K562 (cell line): Measurements from ENCODE around the gene KCNQ5. TPM values are rescaled to one million over a fixed set of nuclear protein-coding genes. Genes with fewer than 3 reads are reported as not detected.

Experiments used
- ATAC-seq: fragments of 200-7000 bp; cut with Tn5 transposase; 3 replicates; pipeline ENCODE4 v1.9.1; 2020; ENCODE audit warnings: moderate library complexity
- BruUV-seq: library from RNA; stranded (reverse); fragments of 400-500 nt; replicated peaks from 2 replicates; lab custom pipeline; 2021; lab: Mats Ljungman, UMichigan
- CTCF ChIA-PET: fragments of 300-600 bp; formaldehyde crosslinking; extraction: SDS; loops from one replicate; lab custom pipeline; 2021; ENCODE audit warnings: low intra/inter-chr PET ratio; lab: Yijun Ruan, JAX
- POLR2A ChIA-PET: fragments of 300-600, 350-650 bp; sonication (Branson Sonifier 250); formaldehyde crosslinking; extraction: SDS; loops from one replicate; lab custom pipeline; 2021; ENCODE audit warnings: antibody characterized with exemption, inconsistent platforms; lab: Yijun Ruan, JAX
- DNase-seq, 4 experiments: peaks; one replicate each; pipeline versions ENCODE4 v3.0.0 to v3.0.0-alpha.2; 2011 to 2018; ENCODE audit warnings: low spot score in 3 of 4, mixed read lengths in 3 of 4; ENCODE audit errors: extremely low read depth in 1 of 4
- FAIRE-seq: peaks from 2 replicates; lab custom pipeline; 2011; peaks lifted over from hg19 to GRCh38; lab: Jason Lieb, UNC
- H2AFZ ChIP-seq: 2 replicates; pipeline ENCODE4 v1.6.0; 2011; ENCODE audit warnings: low read depth, low read length, control low read depth, inconsistent platforms
- H3K27ac ChIP-seq: fragments of 200-600 bp; 3 replicates; pipeline ENCODE4 v1.8.0; 2011; ENCODE audit warnings: low read depth, mild to moderate bottlenecking, control low read depth, inconsistent platforms, low read length, moderate library complexity, mixed read lengths; ENCODE audit errors: extremely low read depth
- H3K27me3 ChIP-seq, 2 experiments: fragments of 300-600 bp in 1 of 2; 2 replicates in 1 of 2; 3 replicates in 1 of 2; pipeline versions ENCODE4 v1.6.0 to v1.8.0; 2011; ENCODE audit warnings: inconsistent platforms in 2 of 2, low read length in 2 of 2, mild to moderate bottlenecking in 1 of 2, mixed read lengths in 1 of 2, moderate library complexity in 1 of 2; ENCODE audit not compliant: control insufficient read depth in 2 of 2, insufficient read depth in 2 of 2
- H3K36me3 ChIP-seq: fragments of 300-600 bp; 3 replicates; pipeline ENCODE4 v1.8.0; 2011; ENCODE audit warnings: mild to moderate bottlenecking, low read length, inconsistent platforms; ENCODE audit not compliant: control insufficient read depth, insufficient read depth
- H3K4me1 ChIP-seq, 2 experiments: fragments of 200-600 bp in 1 of 2; replicated peaks in 1 of 2; 2 replicates in 1 of 2; 3 replicates in 1 of 2; pipeline versions ENCODE4 v1.5.1 to v1.8.0; 2011; ENCODE audit warnings: inconsistent platforms in 2 of 2, low read length in 2 of 2, mild to moderate bottlenecking in 1 of 2, mixed read lengths in 1 of 2, moderate library complexity in 1 of 2; ENCODE audit not compliant: control insufficient read depth in 2 of 2, insufficient read depth in 2 of 2
- H3K4me2 ChIP-seq: 2 replicates; pipeline ENCODE4 v1.6.1; 2011; ENCODE audit warnings: low read length, control low read depth, inconsistent platforms, mixed read lengths; ENCODE audit not compliant: insufficient read depth
- H3K4me3 ChIP-seq: fragments of 200-600 bp; sonication (generic), shearing (Covaris generic); 2 replicates; pipeline ENCODE4 v1.5.1; 2016; ENCODE audit warnings: control low read depth, inconsistent platforms
- H3K79me2 ChIP-seq: fragments of 200-600 bp; 3 replicates; pipeline ENCODE4 v1.8.0; 2011; ENCODE audit warnings: low read length, inconsistent platforms; ENCODE audit not compliant: control insufficient read depth, insufficient read depth
- H3K9ac ChIP-seq, 2 experiments: 2 replicates each; pipeline versions ENCODE4 v1.6.0 to v1.6.1; 2011; ENCODE audit warnings: low read depth in 2 of 2, low read length in 2 of 2, control low read depth in 1 of 2, inconsistent platforms in 1 of 2, mild to moderate bottlenecking in 1 of 2, mixed read lengths in 1 of 2; ENCODE audit not compliant: insufficient read depth in 1 of 2
- H3K9me1 ChIP-seq: one replicate; pipeline ENCODE4 v1.6.0; 2011; ENCODE audit warnings: inconsistent platforms, mild to moderate bottlenecking, low read length, moderate library complexity; ENCODE audit not compliant: control insufficient read depth, insufficient read depth
- H3K9me3 ChIP-seq: replicated peaks from 2 replicates; pipeline ENCODE4 v1.5.1; 2011; ENCODE audit warnings: low read depth, low read length, inconsistent platforms; ENCODE audit not compliant: control insufficient read depth, insufficient read depth
- H4K20me1 ChIP-seq: replicated peaks from 2 replicates; pipeline ENCODE4 v1.6.1; 2011; ENCODE audit warnings: low read length, inconsistent platforms, mixed read lengths; ENCODE audit not compliant: control insufficient read depth, insufficient read depth
- GTF2A2 ChIP-seq: IDR thresholded peaks from 2 replicates; pipeline ENCODE4 v1.6.1; 2016; ENCODE audit warnings: mild to moderate bottlenecking, missing genetic modification characterization, missing compliant biosample characterization
- MTF1 ChIP-seq: fragments of 250-450 bp; sonication (Bioruptor Pico); IDR thresholded peaks from 2 replicates; pipeline ENCODE4 v1.9.0; 2021; ENCODE audit warnings: moderate library complexity, mild to moderate bottlenecking, inconsistent platforms, borderline replicate concordance
- NCOA2 ChIP-seq, 2 experiments: fragments of 450-650 bp; IDR thresholded peaks; 2 replicates each; pipeline ENCODE4 v1.6.1; 2018; ENCODE audit warnings: mild to moderate bottlenecking in 2 of 2, moderate library complexity in 1 of 2; ENCODE audit not compliant: partially characterized antibody in 2 of 2
- RAD21 ChIP-seq, 2 experiments: fragments of 250-450 bp in 1 of 2; fragments of 450-650 bp in 1 of 2; sonication (Bioruptor Pico) in 1 of 2; formaldehyde crosslinking in 1 of 2; IDR thresholded peaks in 1 of 2; conservative IDR thresholded peaks in 1 of 2; 2 replicates each; pipeline versions ENCODE4 v1.4.0 to v1.8.0; 2020 to 2022; ENCODE audit warnings: mild to moderate bottlenecking in 2 of 2, moderate library complexity in 1 of 2
- SRSF3 ChIP-seq: fragments of 200-400 bp; formaldehyde crosslinking; IDR thresholded peaks from 2 replicates; pipeline ENCODE4 v1.6.1; 2016; ENCODE audit warnings: mild to moderate bottlenecking, low read length, moderate library complexity; ENCODE audit not compliant: insufficient read depth
- WGBS: fragments of 100-300 bp; shearing (Covaris generic); methylation state at CpG from one replicate; pipeline ENCODE4 v1.1.6; 2016; ENCODE audit warnings: low coverage, mixed read lengths; ENCODE audit not compliant: insufficient coverage; ENCODE audit errors: missing lambda C conversion rate; 5-methylcytosine and 5-hydroxymethylcytosine counted together
- in situ Hi-C: fragments of 300-500 bp; cut with MboI; formaldehyde crosslinking; loops from 4 replicates; pipeline ENCODE4 v1.15.0; 2018; ENCODE audit warnings: inconsistent platforms, mixed read lengths
- intact Hi-C: fragments of 100-400 bp; cut with micrococcal nuclease; formaldehyde crosslinking; loops from 2 replicates; pipeline ENCODE4 v1.14.2; 2022
- polyA plus RNA-seq, 8 experiments: library from polyadenylated mRNA; depleted of rRNA in 4 of 8; stranded (reverse) in 5 of 8; unstranded in 3 of 8; fragments of >200 nt; fragmentation: Nextera tagmentation in 2 of 8; fragmentation: Illumina TruSeq in 1 of 8; extraction: Ambion mirVana in 2 of 8; extraction: Trizol in 1 of 8; gene quantifications; 2 replicates each; pipeline versions ENCODE4 v1.2.1 to v1.2.3, GENCODE V29; 2011 to 2014; ENCODE audit warnings: inconsistent platforms in 1 of 8, missing spikeins in 1 of 8
- total RNA-seq, 7 experiments: library from RNA; depleted of rRNA in 6 of 7; stranded (reverse); fragments of >200 nt in 6 of 7; fragmentation: Illumina TruSeq in 2 of 7; extraction: Trizol in 2 of 7; gene quantifications; 2 replicates each; pipeline versions ENCODE4 v1.2.1 to v1.2.3, GENCODE V29; 2011 to 2021; ENCODE audit warnings: low replicate concordance in 1 of 7
- TF ChIP-seq, protein P1 (sequence below): IDR thresholded peaks from 2 replicates; pipeline ENCODE4 v1.6.1; 2011; ENCODE audit not compliant: insufficient read length; ENCODE audit errors: extremely low read depth
- TF ChIP-seq, protein P2 (sequence below): fragments of 450-650 bp; IDR thresholded peaks from 2 replicates; pipeline ENCODE4 v1.7.0; 2016; ENCODE audit warnings: borderline replicate concordance

The KCNQ5 gene
- total and polyA plus RNA-seq, 9 of the 15 experiments (the other 6 are each of a cell fraction or from before 2014, with no cell fraction given) = 0.31 to 5.9 (median 2.6) TPM

DNA sequence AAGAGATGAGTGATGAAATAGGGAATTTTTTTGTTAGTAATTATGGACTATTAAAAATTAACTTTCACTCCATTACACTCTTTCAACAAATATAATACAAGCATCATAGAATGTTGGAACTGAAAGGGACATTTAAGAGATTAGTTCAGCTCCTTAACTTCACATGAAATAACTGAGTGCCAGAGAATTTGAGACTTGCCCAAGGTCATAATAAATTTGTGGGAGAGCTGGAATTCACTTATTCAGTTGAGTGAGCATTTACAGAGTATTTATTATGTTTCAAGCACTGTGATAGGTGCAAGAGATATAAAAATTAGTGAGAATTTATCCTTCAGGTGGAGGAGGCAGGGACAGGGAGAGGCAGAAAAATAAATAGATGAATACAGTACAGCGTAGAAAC, 154.6 kb downstream of the KCNQ5 start:
- H3K4me2 ChIP-seq = no peak overlapping the region
- H4K20me1 ChIP-seq = no peaks in the 10 kb centered on the region
- CTCF ChIA-PET = no interaction called here
- H3K27me3 ChIP-seq = no peaks in the 10 kb centered on the region
- H3K79me2 ChIP-seq = no peaks in the 10 kb centered on the region
- in situ Hi-C loops (no loop called here), intact Hi-C loops (no loop called here)
- TF ChIP-seq NCOA2 (IDR thresholded peaks at IDR 0.05; ENCODE audit: partially characterized antibody in 2 of 2) (no peak), MTF1 (CRISPR knock-in tag) (no peak), RAD21 (CRISPR knock-in tag; conservative IDR thresholded peaks at IDR 0.05 in 1 of 2, IDR thresholded peaks at IDR 0.05 in 1 of 2) (no peak), SRSF3 (no peak), GTF2A2 (tag) (no peak)
- DNase-seq (no peak), FAIRE-seq (no peak), ATAC-seq (no peak)
- H3K36me3 ChIP-seq = no peaks in the 10 kb centered on the region
- no peak overlapping the region for H3K4me3 ChIP-seq
- WGBS = 35% methylated on average over 1 of the region's 1 CpG
- no TSS peak for BruUV-seq
- POLR2A ChIA-PET = interaction anchor here (0.6 kb wide), 1 partner anchor 462 kb away, joined by 3 read pairs; no protein-coding TSS in a partner anchor
- no peak overlapping the region for H2AFZ ChIP-seq
- H3K9ac ChIP-seq = no peak overlapping the region
- no peaks in the 10 kb centered on the region for H3K9me1 ChIP-seq
- H3K27ac ChIP-seq = no peak overlapping the region
- H3K4me1 ChIP-seq = no peaks in the 10 kb centered on the region
- H3K9me3 ChIP-seq = no peaks in the 10 kb centered on the region

DNA sequence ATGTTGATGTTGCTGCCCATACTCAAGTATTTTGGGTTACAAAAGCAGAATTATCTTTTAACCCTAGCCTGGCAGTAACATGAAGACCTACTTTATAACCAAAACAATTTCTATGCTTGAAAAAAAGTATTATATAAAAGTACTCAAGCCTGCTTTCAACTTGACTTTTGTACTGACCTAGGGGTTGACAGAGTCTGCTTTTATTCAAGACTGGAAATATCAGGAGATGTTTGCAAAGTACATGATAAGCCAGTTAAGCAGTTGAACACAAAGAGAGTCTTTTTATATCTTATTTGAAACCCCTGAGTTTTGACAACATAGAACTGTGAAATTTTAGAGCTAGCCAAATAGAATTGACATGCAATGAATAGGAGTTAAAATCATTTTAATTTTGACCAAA, 159.8 kb downstream of the KCNQ5 start:
- in situ Hi-C loops = no loop called here
- CTCF ChIA-PET = no interaction called here

More for the DNA sequence above, 159.8 kb downstream of the KCNQ5 start:
- Histone ChIP-seq H3K9me3 (no peaks in the 10 kb centered on the region), H4K20me1 (no peaks in the 10 kb centered on the region), H3K79me2 (no peaks in the 10 kb centered on the region), H3K36me3 (no peaks in the 10 kb centered on the region), H3K4me1 (no peaks in the 10 kb centered on the region), H2AFZ (no peak overlapping the region), H3K9me1 (no peaks in the 10 kb centered on the region), H3K4me3 (no peak overlapping the region), H3K27me3 (no peaks in the 10 kb centered on the region), H3K9ac (no peak overlapping the region), H3K27ac (no peak overlapping the region), H3K4me2 (no peak overlapping the region)
- no TSS peak for BruUV-seq
- TF ChIP-seq, protein P1, sequence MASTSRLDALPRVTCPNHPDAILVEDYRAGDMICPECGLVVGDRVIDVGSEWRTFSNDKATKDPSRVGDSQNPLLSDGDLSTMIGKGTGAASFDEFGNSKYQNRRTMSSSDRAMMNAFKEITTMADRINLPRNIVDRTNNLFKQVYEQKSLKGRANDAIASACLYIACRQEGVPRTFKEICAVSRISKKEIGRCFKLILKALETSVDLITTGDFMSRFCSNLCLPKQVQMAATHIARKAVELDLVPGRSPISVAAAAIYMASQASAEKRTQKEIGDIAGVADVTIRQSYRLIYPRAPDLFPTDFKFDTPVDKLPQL = no peak
- TF ChIP-seq, protein P2, sequence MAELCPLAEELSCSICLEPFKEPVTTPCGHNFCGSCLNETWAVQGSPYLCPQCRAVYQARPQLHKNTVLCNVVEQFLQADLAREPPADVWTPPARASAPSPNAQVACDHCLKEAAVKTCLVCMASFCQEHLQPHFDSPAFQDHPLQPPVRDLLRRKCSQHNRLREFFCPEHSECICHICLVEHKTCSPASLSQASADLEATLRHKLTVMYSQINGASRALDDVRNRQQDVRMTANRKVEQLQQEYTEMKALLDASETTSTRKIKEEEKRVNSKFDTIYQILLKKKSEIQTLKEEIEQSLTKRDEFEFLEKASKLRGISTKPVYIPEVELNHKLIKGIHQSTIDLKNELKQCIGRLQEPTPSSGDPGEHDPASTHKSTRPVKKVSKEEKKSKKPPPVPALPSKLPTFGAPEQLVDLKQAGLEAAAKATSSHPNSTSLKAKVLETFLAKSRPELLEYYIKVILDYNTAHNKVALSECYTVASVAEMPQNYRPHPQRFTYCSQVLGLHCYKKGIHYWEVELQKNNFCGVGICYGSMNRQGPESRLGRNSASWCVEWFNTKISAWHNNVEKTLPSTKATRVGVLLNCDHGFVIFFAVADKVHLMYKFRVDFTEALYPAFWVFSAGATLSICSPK = no peak
- no peak for FAIRE-seq
- POLR2A ChIA-PET = no interaction called here
- DNase-seq = no peak
- intact Hi-C loops = no loop called here
- ATAC-seq = no peak
